Measurements from ENCODE around the gene FIBCD1.
"Not testable (repeated sequence)": the region's sequence is repeated elsewhere in the genome, so short reads cannot be mapped to it uniquely, and the experiment has no call there.

The FIBCD1 gene

GRCh38 chr9:130960522-130961378 is 21.7 kb upstream of the FIBCD1 start:
- DNase-seq (ENCODE audit: extremely low read depth, low read depth), result no peak
- no peak for TF ChIP-seq CTCF (IDR thresholded peaks at IDR 0.05; ENCODE audit: low read depth, low read length, missing control alignments)
- H3K4me3 ChIP-seq (replicated peaks; ENCODE audit: low read depth, low read length), result no peak overlapping the region

GRCh38 chr9:130959809-130960334 is 20.8 kb upstream of the FIBCD1 start:
- DNase-seq (ENCODE audit: extremely low read depth, low read depth), result no peak

GRCh38 chr9:130958564-130958963 is 19.5 kb upstream of the FIBCD1 start:
- not testable (repeated sequence) for DNase-seq (ENCODE audit: extremely low read depth, low read depth); H3K4me3 ChIP-seq (replicated peaks; ENCODE audit: low read depth, low read length)

More at GRCh38 chr9:130959809-130960334, 20.8 kb upstream of the FIBCD1 start:
- H3K4me3 ChIP-seq (replicated peaks; ENCODE audit: low read depth, low read length), result no peak overlapping the region
- no peak for TF ChIP-seq CTCF (IDR thresholded peaks at IDR 0.05; ENCODE audit: low read depth, low read length, missing control alignments)

GRCh38 chr9:130957451-130958203 is 18.6 kb upstream of the FIBCD1 start:
- H3K4me3 ChIP-seq (replicated peaks; ENCODE audit: low read depth, low read length), result no peak overlapping the region
- DNase-seq (ENCODE audit: extremely low read depth, low read depth), result no peak
- no peak for TF ChIP-seq CTCF (IDR thresholded peaks at IDR 0.05; ENCODE audit: low read depth, low read length, missing control alignments)

- no peak overlapping the region for H3K4me3 ChIP-seq (replicated peaks; ENCODE audit: low read depth, low read length)
- DNase-seq (ENCODE audit: extremely low read depth, low read depth), result no peak
- no peak for TF ChIP-seq CTCF (IDR thresholded peaks at IDR 0.05; ENCODE audit: low read depth, low read length, missing control alignments)
Measured at GRCh38 chr9:130956636-130957450, 17.8 kb upstream of the FIBCD1 start.

- no peak overlapping the region for H3K4me3 ChIP-seq (replicated peaks; ENCODE audit: low read depth, low read length)
- no peak for DNase-seq (ENCODE audit: extremely low read depth, low read depth)
- no peak for TF ChIP-seq CTCF (IDR thresholded peaks at IDR 0.05; ENCODE audit: low read depth, low read length, missing control alignments)
Measured at GRCh38 chr9:130955947-130956621, 17.0 kb upstream of the FIBCD1 start.

- not testable (repeated sequence) for H3K4me3 ChIP-seq (replicated peaks; ENCODE audit: low read depth, low read length); DNase-seq (ENCODE audit: extremely low read depth, low read depth)
Measured at GRCh38 chr9:130954925-130955324, 15.9 kb upstream of the FIBCD1 start.

Measured in HFF-Myc (cell line).